ENCODE measurements around the gene RPL11. TPM values are rescaled to one million over a fixed set of nuclear protein-coding genes. Genes with fewer than 3 reads are reported as not detected.
"Not testable (repeated sequence)": the region's sequence is repeated elsewhere in the genome, so short reads cannot be mapped to it uniquely, and the experiment has no call there.

RPL11 gene
- total RNA-seq: 806 and 852 TPM in 2 replicates

DNA sequence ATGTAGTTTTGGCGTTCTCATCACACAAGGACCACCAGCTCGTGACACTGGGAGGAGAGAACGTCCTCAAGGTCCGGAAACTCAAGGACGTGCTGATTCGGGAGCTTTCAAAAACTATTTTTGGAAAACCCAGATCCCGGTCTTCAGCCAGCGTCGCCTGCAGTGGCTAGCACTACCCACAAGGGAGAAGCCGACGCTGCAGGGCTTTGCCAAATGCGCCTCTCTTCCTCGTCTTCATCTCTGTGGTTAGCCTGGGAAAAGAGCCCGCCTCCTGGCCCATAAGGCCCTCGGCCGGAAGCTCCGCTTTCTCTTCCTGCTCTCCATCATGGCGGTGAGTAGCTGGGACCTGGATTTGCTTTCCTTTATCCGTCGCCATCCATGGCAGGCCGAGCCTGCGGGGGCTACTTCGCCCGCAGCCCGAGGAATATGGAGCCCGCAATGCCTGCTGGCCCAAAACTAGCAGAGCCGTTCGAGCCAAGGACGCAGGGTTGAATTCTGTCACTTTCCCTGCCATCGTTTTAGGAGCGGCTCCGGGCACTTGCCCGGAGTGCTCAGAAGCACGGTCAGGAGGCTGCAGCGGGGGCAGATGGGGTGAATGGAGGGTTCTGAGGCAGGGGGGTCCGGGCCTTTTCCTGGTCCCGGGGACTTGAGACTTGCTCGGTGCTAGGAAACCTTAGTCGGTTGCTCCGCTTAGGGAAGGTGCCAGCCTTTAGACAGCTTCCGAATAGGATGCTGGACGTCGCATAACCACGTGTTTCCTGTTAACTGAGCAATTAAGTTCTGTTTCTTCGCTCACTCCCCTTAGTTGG is at the start of gene RPL11:
TSS of gene RPL11 (plus strand) at position 308 of the 809 bp plus-strand sequence. CDS start at position 326, 18 bp downstream.
- peak; percentile 90 for DNase-seq (ENCODE audit: low read depth)

DNA sequence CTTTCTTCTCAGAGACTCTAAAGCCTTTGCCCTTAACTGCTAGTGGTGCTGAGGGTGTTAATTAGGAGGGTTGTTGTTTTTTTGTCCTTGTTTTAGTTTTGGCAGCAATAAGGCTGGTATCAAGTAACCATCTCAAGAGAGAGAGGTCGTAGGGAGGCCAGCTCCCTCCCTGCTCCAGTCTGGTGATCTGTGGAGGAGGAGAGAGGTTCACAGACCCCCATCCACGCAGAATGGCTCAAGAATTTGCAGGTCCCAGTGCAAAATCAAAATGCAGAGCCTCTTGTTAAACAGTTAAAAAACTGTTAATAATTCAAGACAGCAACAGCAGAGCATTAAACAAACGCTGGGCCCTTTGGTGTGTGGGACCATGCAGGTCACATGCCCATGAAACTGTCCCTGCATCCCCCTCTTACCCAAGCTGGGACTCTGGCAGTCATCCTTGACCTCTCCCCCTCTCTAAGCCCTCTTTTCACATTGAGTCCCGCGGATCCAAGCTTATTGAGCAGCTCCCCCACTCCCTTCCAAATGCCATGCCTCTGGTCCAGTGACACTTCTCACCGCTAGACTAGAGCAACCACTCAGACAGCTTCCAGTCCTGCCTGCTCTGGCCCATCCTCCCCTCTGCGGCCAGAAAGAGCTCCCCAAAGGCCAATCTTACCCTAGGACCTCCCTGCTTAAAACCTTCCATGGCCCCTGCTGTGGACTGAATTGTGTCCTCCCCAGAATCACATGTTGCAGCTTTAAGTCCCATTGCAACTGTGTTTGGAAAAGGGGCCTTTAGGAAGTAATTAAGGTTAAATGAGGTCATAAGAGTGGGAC is 47.7 kb upstream of the RPL11 start:
- DNase-seq (ENCODE audit: low read depth): no peak

DNA sequence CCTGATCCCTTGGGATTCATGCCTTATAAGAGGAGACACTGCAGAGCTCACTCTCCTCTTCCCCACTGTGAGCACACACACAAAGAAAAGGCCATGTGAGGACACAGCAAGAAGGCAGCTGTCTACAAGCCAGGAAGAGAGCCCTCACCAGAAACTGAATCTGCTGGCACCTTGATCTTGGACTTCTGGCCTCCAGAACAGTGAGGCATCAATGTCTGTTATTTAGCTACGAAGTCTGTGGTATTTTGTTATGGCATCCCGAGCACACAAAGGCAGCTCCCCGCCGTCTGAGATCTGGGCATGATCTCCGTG is 47.1 kb upstream of the RPL11 start:
- DNase-seq (ENCODE audit: low read depth): no peak

DNA sequence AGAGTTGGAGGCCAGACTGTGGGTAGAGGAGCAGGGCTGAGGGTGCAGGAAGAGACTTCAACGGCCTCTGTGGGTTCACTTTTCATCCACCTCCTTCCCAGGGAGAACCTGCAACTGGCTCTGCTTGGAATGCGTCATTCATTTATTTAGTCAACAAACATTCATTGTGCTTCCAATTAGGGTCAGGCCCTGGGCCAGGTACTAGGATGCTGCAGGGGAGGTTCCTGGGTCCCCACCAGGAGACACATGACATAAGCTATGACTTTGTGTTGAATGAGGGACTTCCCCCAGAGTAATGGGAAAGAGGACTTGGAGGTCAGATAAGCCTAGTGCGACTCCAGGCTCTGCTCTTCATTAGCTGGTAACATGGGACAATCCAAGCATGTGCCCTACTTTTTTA is 46.3 kb upstream of the RPL11 start:
- DNase-seq (ENCODE audit: low read depth): no peak

DNA sequence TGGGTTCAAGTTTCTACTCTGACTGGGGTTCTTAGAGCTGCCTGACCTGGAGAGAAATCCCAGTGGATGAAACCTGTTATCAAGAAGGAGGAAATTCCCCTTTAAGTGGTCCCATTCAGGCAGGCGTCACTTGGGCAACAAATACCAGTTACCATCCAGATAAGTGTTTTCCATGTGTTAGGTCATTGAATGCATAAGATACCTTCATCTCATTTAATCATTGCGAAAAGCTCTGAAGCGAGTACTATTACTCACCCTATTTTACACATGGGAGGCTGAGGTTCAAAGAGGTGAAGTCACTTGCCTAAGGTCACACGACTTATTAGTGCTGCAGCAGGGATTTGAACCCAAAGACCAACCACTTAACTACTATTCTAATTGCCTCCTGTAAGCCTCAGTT is 45.5 kb upstream of the RPL11 start:
- DNase-seq (ENCODE audit: low read depth): peak; percentile 12

DNA sequence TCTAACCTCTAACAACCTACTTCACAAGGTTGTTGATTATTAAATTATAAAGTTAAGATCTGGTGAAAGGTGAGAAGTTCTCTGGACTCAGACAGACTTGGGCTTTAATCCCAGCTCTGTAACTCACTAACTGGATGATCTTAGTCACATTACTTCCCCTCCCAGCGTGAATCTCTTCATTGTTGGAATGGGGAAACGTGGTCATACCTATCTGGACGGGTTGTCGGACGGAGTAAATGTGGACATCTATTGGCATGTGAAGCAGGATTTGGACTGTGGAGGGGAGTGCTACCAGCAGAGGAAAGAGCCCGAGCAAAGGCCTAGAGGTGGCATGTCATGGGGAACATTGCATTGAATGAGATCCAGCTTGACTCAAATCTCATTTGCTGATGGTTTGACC is 45.1 kb upstream of the RPL11 start:
- no peak for DNase-seq (ENCODE audit: low read depth)

DNA sequence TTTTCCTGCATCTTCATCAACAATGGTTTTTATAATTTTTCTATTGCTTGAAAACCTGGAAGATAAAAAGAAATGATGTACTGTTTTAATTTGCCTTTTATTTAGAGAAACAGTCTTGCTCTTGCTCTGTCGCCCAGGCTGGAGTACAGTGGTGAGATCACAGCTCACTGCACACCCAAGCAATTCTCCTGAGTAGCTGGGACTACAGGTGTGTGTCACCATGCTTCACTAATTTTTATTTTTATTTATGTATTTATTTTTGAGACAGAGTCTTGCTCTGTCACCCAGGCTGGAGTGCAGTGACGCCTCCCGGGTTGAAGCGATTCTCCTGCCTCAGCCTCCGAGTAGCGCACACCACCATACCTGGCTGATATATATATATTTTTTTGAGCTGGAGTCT is 43.0 kb upstream of the RPL11 start:
- no peak for DNase-seq (ENCODE audit: low read depth)

DNA sequence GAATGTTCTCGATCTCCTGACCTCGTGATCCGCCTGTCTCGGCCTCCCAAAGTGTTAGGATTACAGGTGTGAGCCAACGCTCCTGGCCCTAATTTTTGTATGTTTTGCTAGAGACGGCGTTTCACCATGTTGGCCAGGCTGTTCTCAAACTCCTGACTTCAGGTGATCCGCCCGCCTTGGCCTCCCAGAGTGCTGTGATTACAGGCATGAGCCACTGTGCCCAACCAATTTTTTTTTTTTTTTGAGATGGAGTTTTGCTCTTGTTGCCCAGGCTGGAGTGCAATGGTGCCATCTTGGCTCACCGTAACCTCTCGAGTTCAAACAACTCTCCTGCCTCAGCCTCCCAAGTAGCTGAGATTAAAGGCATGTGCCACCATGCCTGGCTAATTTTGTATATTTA is 42.4 kb upstream of the RPL11 start:
- not testable (repeated sequence) for DNase-seq (ENCODE audit: low read depth)

DNA sequence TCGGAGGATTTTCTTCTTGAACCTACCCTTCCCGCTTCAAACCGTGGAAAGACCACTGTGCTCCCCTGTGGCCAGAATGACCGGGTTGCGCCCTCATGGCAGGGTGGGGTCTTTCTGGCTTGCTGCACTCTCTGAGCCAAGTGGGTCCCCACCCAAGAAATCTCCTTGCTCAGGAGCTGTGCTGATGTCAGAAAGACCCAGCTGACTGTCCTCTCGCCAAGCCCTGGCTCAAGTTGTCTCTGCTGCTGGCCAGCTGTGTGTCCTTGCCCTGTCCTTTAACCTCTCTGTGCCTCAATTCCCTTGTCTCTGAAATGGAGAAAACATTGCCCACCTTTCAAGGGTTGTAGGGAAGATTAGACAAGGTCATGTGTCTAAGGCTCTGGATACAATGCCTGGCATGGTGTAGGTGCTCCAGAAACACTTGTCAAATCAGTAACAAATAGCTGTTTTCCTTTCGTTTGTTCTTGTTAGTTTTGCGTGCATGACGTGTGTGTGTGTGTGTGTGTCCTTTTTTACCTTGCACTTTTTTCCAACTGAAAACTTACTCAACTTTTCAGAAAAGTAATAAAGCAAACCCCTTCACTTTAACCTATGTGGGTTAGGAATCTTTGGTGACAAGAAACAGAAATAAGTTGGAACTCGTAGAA is 41.1 kb upstream of the RPL11 start:
- DNase-seq (ENCODE audit: low read depth): no peak

DNA sequence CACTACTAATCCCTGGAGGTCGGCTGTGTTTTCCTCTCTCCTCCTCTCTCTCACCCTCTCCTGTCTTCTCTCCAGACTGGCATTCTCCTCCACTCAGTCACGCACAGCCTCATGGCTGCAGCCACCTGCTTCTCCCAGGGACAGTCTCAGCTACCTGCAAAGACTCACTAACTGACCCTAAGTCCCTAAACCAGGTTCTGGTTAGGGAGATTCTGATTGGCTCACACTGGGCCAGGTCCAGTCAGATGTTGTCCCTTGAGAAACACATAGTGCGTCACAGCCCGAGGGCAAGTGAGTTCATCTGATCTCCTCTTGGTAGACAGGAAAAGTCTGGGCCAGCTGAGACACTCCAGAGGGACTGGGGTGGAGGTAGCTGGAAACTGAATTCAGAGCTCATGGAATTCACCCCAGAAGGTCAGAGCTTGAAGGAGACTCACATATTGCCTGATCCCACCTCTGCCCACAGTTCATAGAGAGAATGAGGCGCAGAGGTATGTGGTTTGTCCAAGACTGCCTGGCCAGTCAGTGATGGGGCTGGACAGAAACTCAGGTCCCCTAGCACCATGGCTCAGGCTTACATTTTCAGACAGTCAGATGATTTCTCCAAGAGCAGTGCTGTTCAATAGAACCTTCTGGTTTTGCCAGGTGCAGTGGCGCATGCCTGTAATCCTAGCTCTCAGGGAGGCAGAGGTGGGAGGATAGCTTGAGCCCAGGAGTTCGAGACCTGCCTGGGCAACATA is 40.4 kb upstream of the RPL11 start:
- DNase-seq (ENCODE audit: low read depth): peak; percentile 27

DNA sequence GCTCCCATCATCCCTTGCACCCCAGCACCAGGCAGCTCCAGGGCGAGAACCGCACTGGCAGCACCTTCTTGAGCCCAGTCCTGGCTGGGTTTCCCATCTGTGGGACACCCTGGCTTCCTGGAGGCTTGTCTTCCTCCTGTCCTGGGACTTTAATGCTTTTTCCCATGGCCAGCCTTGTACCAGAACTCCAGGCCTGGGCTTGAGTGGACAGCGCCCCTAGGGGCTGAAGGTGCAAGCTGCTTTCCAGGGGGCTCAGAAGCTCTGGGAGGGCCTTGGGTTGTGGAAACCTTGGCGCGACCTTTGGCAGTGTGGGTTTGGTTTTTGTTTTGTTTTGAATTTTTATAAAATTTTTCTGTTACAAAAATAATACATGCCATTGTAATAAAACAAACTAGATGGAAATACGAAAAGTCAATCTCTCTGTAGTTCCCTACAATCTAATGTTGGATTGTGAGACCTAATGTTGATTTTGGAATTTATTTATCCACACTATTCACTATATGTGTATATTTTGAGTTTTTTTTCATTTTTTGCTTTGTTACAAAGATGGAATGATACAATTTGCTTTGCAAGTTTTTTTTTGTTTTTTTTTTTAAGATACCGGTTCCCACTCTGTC is 33.8 kb upstream of the RPL11 start:
- peak; percentile 19 for DNase-seq (ENCODE audit: low read depth)

DNA sequence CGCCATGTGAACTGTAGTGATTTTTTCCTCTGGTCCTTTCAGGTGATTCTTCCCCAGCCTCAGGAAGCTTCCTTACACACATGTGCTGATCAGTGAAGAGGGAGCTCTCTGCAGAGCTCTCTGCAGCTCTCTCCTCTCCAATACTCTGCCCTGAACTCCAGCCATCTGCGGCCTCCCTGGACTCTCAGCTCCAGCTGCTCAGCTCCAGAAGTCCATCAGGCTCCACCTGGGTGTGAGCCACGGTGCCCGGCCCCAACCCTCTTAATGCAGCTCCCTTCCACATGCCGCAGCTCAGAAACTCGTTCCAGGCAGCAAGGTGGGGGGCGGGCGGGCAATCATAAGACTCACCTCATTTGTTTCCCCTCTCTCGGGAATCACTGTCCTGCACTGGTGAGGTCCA is 30.9 kb upstream of the RPL11 start:
- no peak for DNase-seq (ENCODE audit: low read depth)

DNA sequence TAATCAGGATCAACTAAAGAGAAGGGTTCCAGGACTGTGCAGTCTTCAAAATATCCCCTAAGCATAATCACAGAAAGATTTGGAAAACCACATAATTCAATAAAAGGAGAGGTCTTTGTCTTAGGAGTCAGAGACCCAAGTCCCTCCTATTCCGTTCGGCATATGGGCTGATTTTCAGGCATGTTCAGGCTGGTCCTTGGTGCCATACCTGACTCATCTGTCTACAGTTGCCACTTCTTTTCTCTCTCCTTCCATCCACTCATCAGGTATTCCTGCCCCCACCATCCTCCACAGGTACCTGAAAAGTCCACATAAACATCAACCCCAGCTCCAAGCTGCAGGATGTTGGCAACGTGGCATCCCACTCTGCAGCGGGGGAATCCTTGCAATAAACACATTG is 29.7 kb upstream of the RPL11 start:
- no peak for DNase-seq (ENCODE audit: low read depth)

DNA sequence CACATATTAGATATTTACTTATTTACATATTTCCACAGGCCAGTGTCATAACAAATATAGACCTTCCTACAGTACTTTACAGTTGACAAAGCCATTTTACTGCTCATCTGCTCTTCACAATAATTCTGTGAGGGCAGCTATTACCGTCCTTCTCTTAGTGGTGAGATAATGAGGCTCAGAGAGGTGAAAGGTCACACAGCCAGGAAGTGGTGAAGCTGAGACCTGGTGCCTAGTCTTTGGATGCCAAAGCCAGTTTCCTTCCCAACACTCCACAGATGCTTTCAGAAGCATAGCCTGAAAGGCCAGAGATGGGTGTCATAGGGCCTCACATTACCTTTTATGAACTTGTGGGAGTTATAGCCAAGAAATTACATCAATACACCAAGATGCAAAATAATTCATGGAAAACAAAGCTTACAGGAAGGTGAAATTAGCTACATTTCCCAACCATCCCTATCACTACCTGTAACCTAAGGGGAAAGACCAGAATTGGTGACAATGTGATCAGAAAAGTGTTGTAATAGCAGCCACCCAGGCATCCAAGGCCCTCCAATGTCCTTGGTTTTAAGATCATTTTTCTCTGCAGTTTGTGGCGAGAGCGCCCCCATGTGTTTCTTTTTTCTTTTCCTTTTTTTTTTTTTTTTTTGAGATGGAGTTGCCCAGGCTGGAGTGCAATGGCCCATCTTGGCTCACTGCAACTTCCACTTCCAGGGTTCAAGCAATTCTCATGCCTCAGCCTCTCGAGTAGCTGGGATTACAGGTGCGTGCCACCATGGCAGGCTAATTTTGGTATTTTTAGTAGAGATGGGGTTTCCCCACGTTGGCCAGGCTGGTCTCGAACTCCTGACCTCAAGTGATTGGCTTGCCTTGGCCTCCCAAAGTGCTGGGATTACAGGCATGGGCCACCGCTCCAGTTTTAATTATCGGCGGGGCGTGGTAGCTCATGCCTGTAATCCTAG is 26.5 kb upstream of the RPL11 start:
- DNase-seq (ENCODE audit: low read depth): no peak

DNA sequence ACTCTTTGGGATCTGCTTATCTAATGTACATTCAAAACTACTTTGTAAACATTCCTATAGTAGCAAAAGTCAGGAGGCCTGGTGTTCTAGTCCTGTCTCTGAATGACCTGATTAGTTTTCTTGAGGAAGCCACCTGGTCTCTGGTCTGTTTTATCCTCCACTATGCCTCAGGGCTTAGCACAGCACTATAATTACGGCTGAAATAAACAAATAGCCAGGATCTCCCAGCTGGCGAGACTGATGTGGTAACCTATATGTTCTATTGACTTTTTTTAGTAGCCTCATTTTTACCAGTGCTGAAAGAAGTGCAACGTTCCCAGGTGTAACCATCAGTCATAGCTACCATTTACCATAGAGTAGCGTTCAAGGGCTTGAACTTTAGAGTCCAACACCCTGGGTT is 24.2 kb upstream of the RPL11 start:
- no peak for DNase-seq (ENCODE audit: low read depth)

DNA sequence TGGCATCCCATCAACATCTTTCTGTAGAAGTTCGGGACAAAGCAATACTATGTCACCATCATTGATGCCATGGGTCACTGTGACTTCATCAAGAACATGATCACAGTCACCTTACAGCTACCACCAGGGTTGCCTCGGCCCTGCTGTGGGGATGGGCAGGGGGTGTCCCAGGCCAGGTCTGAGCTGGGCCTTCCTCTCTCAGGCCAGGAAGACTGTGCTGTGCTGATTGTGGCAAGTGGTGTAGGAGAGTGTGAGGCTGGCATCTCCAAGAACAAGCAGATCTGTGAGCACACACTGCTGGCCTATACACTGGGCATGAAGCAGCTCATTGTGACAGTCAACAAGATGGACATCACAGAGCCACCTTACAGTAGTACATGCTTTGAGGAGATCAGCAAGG is 20.9 kb upstream of the RPL11 start:
- DNase-seq (ENCODE audit: low read depth): no peak

DNA sequence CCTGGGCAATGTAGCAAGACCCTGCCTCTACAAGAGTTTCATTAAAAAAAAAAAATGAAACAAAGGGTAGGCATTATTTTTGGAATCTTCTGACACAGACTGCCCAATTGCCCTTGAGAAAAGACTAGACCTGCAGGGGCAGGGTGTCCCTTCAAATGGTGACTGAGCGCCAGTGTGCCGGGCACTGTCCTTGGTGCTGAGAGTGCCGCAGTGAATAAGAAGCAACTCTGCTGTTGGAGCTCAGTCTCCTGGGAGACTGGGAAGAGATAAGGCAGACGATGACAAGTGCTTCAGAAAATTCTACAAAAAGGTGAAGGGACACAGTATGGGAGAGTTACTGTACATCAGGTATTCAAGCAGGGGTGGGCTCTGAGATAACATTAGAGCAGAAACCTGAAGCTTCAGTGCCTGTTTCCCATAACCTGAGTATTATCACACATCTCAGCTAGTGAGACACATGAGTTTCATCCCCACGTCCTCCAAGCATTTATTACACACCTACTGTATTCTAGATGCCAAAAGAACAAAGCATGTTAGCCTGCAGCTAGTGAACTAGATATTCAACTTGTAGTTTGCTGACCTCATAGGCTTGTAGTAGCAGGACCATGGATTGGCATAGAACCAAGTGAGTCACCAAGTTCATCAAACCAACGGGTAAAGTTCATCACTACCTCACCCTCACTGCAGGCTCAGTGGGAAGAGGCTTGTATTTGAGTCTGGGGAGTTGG is 18.4 kb upstream of the RPL11 start:
- peak; percentile 86 for DNase-seq (ENCODE audit: low read depth)

DNA sequence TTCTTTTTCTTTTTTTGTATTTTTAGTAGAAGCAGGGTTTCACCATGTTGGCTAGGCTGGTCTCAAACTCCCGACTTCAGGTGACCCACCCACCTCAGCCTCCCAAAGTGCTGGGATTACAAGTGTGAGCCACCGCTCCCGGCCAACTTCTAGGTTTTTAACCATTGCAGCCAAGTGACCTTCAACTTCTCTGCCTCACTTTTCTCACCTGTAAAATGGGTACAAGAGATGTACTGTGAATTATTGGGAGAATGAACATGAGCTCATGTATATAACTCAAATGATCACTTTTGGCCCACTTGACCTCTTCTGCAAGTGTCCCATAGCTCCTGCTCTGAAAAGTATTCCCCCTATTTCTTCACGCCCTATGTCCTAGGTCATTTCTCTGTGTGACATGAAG is 11.8 kb upstream of the RPL11 start:
- no peak for DNase-seq (ENCODE audit: low read depth)

DNA sequence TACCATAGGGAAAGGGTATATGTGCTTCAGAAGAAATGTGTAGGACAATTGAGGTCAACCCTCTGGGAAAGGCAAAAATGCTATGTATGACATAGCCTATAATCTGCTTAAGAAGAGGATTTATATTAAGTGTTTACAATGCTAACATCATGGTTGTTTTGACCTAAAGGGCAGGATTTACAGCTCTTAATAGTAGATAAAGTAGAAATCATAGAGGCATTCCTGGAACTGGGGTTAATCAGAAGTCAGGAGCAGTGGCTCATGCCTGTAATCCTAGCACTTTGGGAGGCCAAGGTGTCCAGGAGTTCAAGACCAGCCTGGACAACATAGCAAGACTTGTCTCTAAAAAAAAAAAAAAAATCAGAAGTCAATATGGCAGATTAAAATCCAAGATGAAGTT is 8.7 kb upstream of the RPL11 start:
- no peak for DNase-seq (ENCODE audit: low read depth)

DNA sequence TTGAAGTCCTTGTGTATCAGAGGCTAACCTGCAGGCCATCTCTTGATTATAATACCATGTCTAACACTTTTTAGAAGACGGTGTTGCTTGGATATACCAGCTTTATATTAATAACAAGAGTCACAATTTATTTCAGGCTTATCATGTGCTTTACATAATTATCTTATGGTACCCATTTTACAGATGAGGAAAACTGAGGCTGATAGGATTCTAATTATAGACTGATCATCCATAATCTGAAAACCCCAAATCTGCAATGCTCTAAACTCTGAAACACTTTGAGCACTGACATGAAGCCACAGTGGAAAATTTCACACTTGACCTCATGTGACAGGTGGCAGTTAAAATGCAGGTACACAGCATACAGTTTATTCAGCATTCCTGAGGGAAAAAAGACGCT is 7.2 kb upstream of the RPL11 start:
- DNase-seq (ENCODE audit: low read depth): no peak
